ENCODE results near the gene HEXIM2. TPM values are rescaled to one million over a fixed set of nuclear protein-coding genes. Genes with fewer than 3 reads are reported as not detected.

Gene HEXIM2
- total and polyA plus RNA-seq, 2 of the 13 experiments (the other 11 are each of a cell fraction or from before 2014, with no cell fraction given), result 27.1 to 32.4 TPM

DNA sequence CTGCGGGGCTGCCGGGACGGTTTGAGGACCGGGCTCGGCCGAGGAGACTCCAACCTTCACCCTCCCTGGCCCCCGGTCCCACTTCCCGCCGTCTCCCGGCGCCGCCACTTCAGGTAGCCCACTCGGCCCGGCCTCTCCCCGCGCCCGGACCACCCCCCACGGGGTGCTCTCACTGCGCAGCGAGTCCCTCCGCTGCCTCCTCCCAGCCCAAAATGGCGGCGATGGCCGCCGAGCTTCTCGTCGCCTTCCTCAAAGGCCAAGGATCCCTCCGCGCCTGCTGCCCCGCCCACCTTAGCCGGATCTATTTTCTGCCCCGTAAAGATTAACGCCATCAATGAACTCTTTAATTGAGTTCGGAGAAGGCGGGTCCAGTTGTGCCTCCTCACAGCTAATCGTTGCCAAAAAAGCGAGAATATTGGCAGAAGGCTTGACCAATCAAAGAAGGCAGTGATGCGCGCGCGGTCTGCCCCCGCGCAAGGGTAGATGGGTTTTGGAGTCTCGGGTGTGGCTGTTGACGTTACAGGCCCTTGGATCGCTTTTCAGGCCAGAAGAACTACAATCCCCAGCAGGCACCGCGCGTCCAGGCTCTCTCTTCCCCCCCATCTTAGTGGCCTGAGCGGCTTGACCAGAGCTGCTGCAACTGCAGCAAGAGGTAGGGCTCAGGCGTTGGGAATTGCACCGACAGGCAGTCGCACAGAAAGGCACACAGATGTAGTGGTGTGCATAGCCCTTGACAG is at the start of gene HEXIM2 (continued):
- no peak; the same call in 1 of the 2 replicates for TF ChIP-seq ZNF280B (CRISPR knock-in tag; IDR thresholded peaks at IDR 0.05; ENCODE audit: borderline replicate concordance)
- no peak; the same call in 1 of the 2 replicates for TF ChIP-seq AHR (CRISPR knock-in tag; IDR thresholded peaks at IDR 0.05)
- no peak for TF ChIP-seq ZNF749 (CRISPR knock-in tag; IDR thresholded peaks at IDR 0.05; ENCODE audit: borderline replicate concordance)
- peak; percentile 56 for TF ChIP-seq HNRNPLL (IDR thresholded peaks at IDR 0.05; ENCODE audit: low read depth, low read length, poor library complexity, severe bottlenecking)
- TF ChIP-seq, protein P1, sequence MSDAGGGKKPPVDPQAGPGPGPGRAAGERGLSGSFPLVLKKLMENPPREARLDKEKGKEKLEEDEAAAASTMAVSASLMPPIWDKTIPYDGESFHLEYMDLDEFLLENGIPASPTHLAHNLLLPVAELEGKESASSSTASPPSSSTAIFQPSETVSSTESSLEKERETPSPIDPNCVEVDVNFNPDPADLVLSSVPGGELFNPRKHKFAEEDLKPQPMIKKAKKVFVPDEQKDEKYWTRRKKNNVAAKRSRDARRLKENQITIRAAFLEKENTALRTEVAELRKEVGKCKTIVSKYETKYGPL (CRISPR knock-in tag; IDR thresholded peaks at IDR 0.05), result no peak
- 0 out of 2 replicates have a peak, but pooled peaks have one; percentile 22 for TF ChIP-seq ZNF44 (CRISPR knock-in tag; IDR thresholded peaks at IDR 0.05)
- TF ChIP-seq, protein P2, sequence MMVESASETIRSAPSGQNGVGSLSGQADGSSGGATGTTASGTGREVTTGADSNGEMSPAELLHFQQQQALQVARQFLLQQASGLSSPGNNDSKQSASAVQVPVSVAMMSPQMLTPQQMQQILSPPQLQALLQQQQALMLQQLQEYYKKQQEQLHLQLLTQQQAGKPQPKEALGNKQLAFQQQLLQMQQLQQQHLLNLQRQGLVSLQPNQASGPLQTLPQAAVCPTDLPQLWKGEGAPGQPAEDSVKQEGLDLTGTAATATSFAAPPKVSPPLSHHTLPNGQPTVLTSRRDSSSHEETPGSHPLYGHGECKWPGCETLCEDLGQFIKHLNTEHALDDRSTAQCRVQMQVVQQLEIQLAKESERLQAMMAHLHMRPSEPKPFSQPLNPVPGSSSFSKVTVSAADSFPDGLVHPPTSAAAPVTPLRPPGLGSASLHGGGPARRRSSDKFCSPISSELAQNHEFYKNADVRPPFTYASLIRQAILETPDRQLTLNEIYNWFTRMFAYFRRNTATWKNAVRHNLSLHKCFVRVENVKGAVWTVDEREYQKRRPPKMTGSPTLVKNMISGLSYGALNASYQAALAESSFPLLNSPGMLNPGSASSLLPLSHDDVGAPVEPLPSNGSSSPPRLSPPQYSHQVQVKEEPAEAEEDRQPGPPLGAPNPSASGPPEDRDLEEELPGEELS (CRISPR knock-in tag; IDR thresholded peaks at IDR 0.05), result peak; percentile 21; the same call in 1 of the 2 replicates
- 0 out of 2 replicates have a peak, but pooled peaks have one; percentile 63 for TF ChIP-seq ZFP36L1 (CRISPR knock-in tag; IDR thresholded peaks at IDR 0.05)
- no peak; the same call in 1 of the 2 replicates for TF ChIP-seq RBAK (CRISPR knock-in tag; IDR thresholded peaks at IDR 0.05)
- TF ChIP-seq ZMAT3 (CRISPR knock-in tag; conservative IDR thresholded peaks at IDR 0.05), result peak; percentile 68; the same call in 1 of the 2 replicates
- TF ChIP-seq ZFP1 (CRISPR knock-in tag; IDR thresholded peaks at IDR 0.05), result peak; percentile 81
- no peak for TF ChIP-seq ZNF773 (CRISPR knock-in tag; IDR thresholded peaks at IDR 0.05; ENCODE audit: borderline replicate concordance)
- TF ChIP-seq SP4 (CRISPR knock-in tag; IDR thresholded peaks at IDR 0.05), result peak; percentile 99
- TF ChIP-seq ZNF816 (CRISPR knock-in tag; IDR thresholded peaks at IDR 0.05; ENCODE audit: borderline replicate concordance), result no peak
- TF ChIP-seq ZNF343 (CRISPR knock-in tag; IDR thresholded peaks at IDR 0.05), result peak; percentile 89
- TF ChIP-seq ZNF468 (CRISPR knock-in tag; IDR thresholded peaks at IDR 0.05), result no peak
- TF ChIP-seq ZFYVE20 (CRISPR knock-in tag; IDR thresholded peaks at IDR 0.05; ENCODE audit: borderline replicate concordance, low read depth), result no peak
- TF ChIP-seq IKZF1 (IDR thresholded peaks at IDR 0.05), result no peak
- TF ChIP-seq DMTF1 (CRISPR knock-in tag; IDR thresholded peaks at IDR 0.05), result no peak
- peak; percentile 98 for TF ChIP-seq HOXA3 (CRISPR knock-in tag; IDR thresholded peaks at IDR 0.05)
- no peak for TF ChIP-seq CHD4 (IDR thresholded peaks at IDR 0.05; ENCODE audit: borderline replicate concordance, low read length)
- peak; percentile 92 for TF ChIP-seq SUZ12 (IDR thresholded peaks at IDR 0.05; ENCODE audit: low read depth, low read length)
- no peak for TF ChIP-seq RAD51 (IDR thresholded peaks at IDR 0.05; ENCODE audit: borderline replicate concordance)
- peak; percentile 93 for TF ChIP-seq ZNF615 (CRISPR knock-in tag; IDR thresholded peaks at IDR 0.05; ENCODE audit: borderline replicate concordance)
